GM15510 (cell line): ENCODE results near the gene PPIG.

Experiments
- POLR2A ChIP-seq: IDR thresholded peaks from 3 replicates; pipeline ENCODE4 v1.6.1; 2011; ENCODE audit warnings: borderline replicate concordance; ENCODE audit not compliant: insufficient read length; ENCODE audit errors: extremely low read depth

The PPIG gene

GRCh38 chr2:169690958-169691357 is 106.8 kb downstream of the PPIG start:
- no peak for TF ChIP-seq POLR2A
